Esophagus squamous epithelium (tissue), 5 donors: ENCODE data around the gene RILPL1. TPM values are rescaled to one million over a fixed set of nuclear protein-coding genes. Genes with fewer than 3 reads are reported as not detected.
"Not testable (repeated sequence)": the region's sequence is repeated elsewhere in the genome, so short reads cannot be mapped to it uniquely, and the experiment has no call there.

Experiments
- DNase-seq: peaks from one replicate; lab custom pipeline; 2025; lab: John Stamatoyannopoulos, UW
- H3K27ac ChIP-seq, 4 donors: fragments of 200-600 bp; sonication (generic); one replicate each; pipeline ENCODE4 v1.5.1; 2016 to 2019; ENCODE audit warnings: mild to moderate bottlenecking in 1 of 4
- H3K27me3 ChIP-seq, 4 donors: fragments of 200-600 bp; sonication (generic); 1 replicate in 3 of 4; 2 replicates in 1 of 4; pipeline versions ENCODE4 v1.5.1 to v1.6.0; 2017 to 2021; ENCODE audit warnings: antibody characterized with exemption in 1 of 4
- H3K36me3 ChIP-seq, 3 donors: fragments of 200-600 bp; sonication (generic); one replicate each; pipeline ENCODE4 v1.5.1; 2016 to 2019
- H3K4me1 ChIP-seq, 3 donors: fragments of 200-600 bp; sonication (generic); one replicate each; pipeline ENCODE4 v1.5.1; 2017 to 2019
- H3K4me3 ChIP-seq, 4 donors: fragments of 200-600 bp; sonication (generic); 1 replicate in 3 of 4; 2 replicates in 1 of 4; pipeline ENCODE4 v1.5.1; 2016 to 2019; ENCODE audit warnings: mild to moderate bottlenecking in 2 of 4, moderate library complexity in 1 of 4
- H3K9me3 ChIP-seq, 3 donors: fragments of 200-600 bp; sonication (generic); one replicate each; pipeline ENCODE4 v1.5.1; 2016 to 2019
- POLR2A ChIP-seq, 4 donors: fragments of 450-650 bp; IDR thresholded peaks; one replicate each; pipeline ENCODE4 v1.6.1; 2017; ENCODE audit warnings: antibody characterized with exemption in 4 of 4, mild to moderate bottlenecking in 4 of 4, moderate library complexity in 3 of 4
- WGBS, 2 donors: methylation state at CpG; one replicate each; pipeline ENCODE4 v1.1.5; 2018; 5-methylcytosine and 5-hydroxymethylcytosine counted together
- intact Hi-C: fragments of 100-400 bp; cut with DNase I; formaldehyde crosslinking; loops from one replicate; pipeline ENCODE4 v1.15.0; 2022
- total RNA-seq, 4 donors: library from RNA; depleted of rRNA; stranded (reverse); fragments of >200 nt; gene quantifications; one replicate each; pipeline ENCODE4 v1.1.0, GENCODE V29; 2016
- TF ChIP-seq, protein P1 (sequence below), 6 experiments: fragments of 450-650 bp in 4 of 6; fragments of 200-600 bp in 2 of 6; sonication (generic) in 2 of 6; IDR thresholded peaks; one replicate each; pipeline ENCODE4 v1.5.1; 2016 to 2019; ENCODE audit warnings: antibody characterized with exemption in 6 of 6, mild to moderate bottlenecking in 4 of 6, moderate library complexity in 4 of 6
- donor health status: DM: yes; HTN: yes; CAD: no.

RILPL1 gene
- total RNA-seq, 4 donors from 2014 or later, result 4.6 to 14.5 (median 7.0) TPM

DNA sequence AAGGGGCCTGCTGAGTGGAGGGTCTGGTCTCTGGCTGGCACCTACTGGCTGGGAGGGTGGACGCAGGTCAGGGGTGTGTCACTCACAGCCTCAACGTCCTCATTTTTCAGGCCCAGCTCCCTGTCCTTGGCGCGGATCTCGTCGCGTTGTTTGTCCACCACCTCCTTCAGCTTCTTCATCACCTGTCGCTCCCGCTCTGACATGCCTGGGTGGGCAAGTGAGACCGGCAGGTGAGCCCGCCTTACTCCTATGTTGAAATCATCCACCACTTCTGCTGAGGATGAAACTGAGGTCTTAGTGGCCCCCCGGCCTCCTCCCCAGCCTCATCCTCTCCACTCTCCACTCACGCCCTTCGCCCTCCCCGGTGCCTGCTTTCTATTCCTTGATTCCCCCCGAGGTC, 34.2 kb downstream of the RILPL1 start:
- Histone ChIP-seq H3K27ac (no peak overlapping the region), H3K36me3 (peaks cover 0 to 53% (median 4%) of the 10 kb centered on the region in 3 donors), H3K4me1 (no peaks in the 10 kb centered on the region), H3K9me3 (no peaks in the 10 kb centered on the region), H3K27me3 (no peaks in the 10 kb centered on the region), H3K4me3 (no peak overlapping the region)
- intact Hi-C loops, result no loop called here
- DNase-seq, result no peak
- TF ChIP-seq, protein P1, sequence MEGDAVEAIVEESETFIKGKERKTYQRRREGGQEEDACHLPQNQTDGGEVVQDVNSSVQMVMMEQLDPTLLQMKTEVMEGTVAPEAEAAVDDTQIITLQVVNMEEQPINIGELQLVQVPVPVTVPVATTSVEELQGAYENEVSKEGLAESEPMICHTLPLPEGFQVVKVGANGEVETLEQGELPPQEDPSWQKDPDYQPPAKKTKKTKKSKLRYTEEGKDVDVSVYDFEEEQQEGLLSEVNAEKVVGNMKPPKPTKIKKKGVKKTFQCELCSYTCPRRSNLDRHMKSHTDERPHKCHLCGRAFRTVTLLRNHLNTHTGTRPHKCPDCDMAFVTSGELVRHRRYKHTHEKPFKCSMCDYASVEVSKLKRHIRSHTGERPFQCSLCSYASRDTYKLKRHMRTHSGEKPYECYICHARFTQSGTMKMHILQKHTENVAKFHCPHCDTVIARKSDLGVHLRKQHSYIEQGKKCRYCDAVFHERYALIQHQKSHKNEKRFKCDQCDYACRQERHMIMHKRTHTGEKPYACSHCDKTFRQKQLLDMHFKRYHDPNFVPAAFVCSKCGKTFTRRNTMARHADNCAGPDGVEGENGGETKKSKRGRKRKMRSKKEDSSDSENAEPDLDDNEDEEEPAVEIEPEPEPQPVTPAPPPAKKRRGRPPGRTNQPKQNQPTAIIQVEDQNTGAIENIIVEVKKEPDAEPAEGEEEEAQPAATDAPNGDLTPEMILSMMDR (IDR thresholded peaks at IDR 0.05), result no peak
- no peak for TF ChIP-seq POLR2A (IDR thresholded peaks at IDR 0.05)
- 89 to 90% methylated on average over 14 to 16 of the region's 16 CpGs for WGBS, 2 donors

DNA sequence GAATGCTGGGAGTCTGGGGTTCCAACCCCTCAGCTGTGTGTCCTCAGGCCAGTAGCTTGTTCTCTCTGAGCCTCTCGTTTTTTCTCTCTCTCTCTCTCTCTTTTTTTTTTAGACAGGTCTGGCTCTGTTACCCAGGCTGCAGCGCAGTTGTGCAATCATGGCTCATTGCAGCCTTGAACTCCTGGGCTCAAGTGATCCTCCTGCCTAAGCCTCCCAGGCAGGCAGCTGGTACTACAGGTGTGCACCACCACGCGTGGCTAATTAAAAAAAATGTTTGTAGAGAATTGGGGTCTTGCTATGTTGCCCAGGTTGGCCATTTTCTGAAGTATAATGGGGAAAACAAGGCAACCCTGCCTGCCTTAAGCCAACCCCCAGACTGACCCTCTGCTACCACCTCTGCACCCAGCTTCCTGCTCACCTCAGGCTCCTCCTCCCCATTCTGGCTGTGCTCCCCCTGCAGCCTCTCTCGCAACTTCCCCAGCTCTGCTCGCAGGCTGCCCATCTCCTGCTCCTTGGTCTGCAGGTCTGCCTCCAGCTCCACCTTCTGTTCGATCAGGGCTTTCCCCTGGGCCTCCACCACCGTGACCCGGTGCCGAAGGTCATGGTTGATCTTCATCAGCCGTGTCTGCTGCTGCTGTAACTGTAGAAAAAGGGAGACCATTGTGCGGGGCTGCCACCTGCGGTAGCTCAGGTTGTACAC, 35.2 kb downstream of the RILPL1 start:
- intact Hi-C loops, result no loop called here
- Histone ChIP-seq H3K4me1 (no peaks in the 10 kb centered on the region), H3K27ac (no peak overlapping the region), H3K4me3 (no peak overlapping the region), H3K36me3 (peaks cover 0 to 60% (median 4%) of the 10 kb centered on the region in 3 donors), H3K27me3 (no peaks in the 10 kb centered on the region), H3K9me3 (no peaks in the 10 kb centered on the region)
- no peak for DNase-seq
- TF ChIP-seq POLR2A (IDR thresholded peaks at IDR 0.05), result no peak
- TF ChIP-seq, protein P1 (IDR thresholded peaks at IDR 0.05), result no peak
- WGBS, 2 donors, result 84 to 87% methylated on average over 12 of the region's 13 CpGs

DNA sequence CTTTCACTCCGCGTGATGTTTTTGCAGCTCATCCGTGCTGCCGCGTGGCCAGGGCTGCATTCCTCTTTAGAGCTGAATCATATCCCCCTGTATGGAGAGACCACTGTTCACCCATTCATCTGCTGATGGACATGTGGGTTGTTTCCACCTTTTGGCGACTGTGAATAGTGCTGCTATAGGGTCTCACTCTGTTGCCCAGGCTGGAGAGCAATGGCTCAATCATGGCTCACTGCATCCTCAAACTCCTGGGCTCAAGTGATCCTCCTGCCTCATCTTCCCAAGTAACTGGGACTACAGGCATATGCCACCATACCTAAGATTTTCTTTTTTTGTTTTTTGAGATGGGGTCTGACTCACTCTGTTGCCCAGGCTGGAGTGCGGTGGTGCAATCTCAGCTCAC, 36.5 kb downstream of the RILPL1 start:
- no peak for DNase-seq

DNA sequence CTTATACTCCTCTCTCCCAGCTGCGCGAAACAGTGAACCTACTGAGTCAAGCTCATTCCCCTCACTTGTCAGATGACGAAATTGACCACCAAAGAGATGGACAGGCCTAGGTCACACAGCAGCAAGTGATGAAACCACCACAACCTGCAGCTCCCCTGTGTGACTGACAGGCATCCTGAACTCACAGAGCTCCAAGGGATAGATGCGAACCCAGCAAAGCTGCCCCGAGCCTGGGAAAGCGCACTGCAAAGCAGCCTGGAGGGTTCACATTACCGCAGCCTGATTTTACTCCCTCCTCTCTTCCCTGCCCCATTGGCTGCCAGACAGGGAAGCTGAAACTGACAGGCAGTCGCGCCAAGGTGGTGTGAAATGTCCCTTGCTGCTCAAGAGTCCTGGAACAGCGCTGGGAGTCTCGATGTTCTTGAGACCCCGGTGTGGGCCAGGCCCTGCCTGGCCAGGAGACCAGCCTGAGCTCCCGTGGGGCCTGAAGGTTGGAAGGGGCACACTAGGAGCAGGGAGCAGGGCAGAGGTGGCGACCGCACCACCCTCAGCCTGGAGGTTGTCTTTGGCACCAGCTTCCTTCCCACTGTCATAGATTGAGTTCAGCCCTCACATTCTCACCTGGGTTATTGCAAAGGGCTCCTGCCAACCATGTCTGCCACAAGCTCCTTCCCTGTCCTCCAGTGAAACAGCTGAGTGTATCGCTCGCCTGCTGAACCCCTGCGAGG, 39.2 kb downstream of the RILPL1 start:
- Histone ChIP-seq H3K27ac (no peak overlapping the region), H3K4me1 (no peaks in the 10 kb centered on the region), H3K27me3 (no peaks in the 10 kb centered on the region), H3K36me3 (peaks cover 0 to 54% (median 4%) of the 10 kb centered on the region in 3 donors), H3K4me3 (no peak overlapping the region), H3K9me3 (no peaks in the 10 kb centered on the region)
- WGBS, 2 donors, result 90 to 100% methylated on average over 3 to 11 of the region's 18 CpGs
- no peak for TF ChIP-seq POLR2A (IDR thresholded peaks at IDR 0.05)
- TF ChIP-seq, protein P1 (IDR thresholded peaks at IDR 0.05), result no peak
- intact Hi-C loops, result no loop called here
- no peak for DNase-seq

More for the DNA sequence above, 36.5 kb downstream of the RILPL1 start:
- Histone ChIP-seq H3K27ac (no peak overlapping the region), H3K9me3 (no peaks in the 10 kb centered on the region), H3K4me3 (no peak overlapping the region), H3K36me3 (peaks cover 0 to 60% (median 4%) of the 10 kb centered on the region in 3 donors), H3K27me3 (no peaks in the 10 kb centered on the region), H3K4me1 (no peaks in the 10 kb centered on the region)
- TF ChIP-seq, protein P1 (IDR thresholded peaks at IDR 0.05), result no peak
- no peak for TF ChIP-seq POLR2A (IDR thresholded peaks at IDR 0.05)
- intact Hi-C loops, result no loop called here
- WGBS, 2 donors, result 95 to 96% methylated on average over 7 of the region's 7 CpGs

DNA sequence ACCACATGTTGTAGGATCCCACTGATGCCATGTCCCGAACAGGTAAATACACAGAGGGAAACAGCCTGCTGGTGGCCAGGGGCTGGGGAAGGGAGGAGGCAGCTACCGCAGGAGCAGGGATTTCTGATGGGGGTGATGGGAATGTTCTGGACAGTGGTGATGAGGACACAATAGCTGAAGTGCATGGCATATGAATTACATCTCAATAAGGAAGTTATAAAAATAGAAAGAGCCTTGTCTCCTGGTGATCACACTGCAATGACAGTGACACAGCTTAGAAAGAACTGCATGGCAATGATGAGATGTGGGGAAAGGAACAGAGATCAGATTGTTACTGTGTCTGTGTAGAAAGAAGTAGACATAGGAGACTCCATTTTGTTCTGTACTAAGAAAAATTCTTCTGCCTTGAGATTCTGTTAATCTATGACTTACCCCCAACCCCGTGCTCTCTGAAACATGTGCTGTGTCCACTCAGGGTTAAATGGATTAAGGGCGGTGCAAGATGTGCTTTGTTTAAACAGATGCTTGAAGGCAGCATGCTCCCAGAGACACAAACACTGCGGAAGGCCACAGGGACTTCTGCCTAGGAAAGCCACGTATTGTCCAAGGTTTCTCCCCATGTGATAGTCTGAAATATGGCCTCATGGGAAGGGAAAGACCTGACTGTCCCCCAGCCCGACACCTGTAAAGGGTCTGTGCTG, 41.0 kb downstream of the RILPL1 start:
- H3K4me1 ChIP-seq, intact Hi-C loops: not testable (repeated sequence)
- 80 to 94% methylated on average over 4 to 6 of the region's 7 CpGs for WGBS, 2 donors

More for the DNA sequence above, 41.0 kb downstream of the RILPL1 start:
- DNase-seq, H3K27ac ChIP-seq, H3K4me3 ChIP-seq, H3K27me3 ChIP-seq, H3K9me3 ChIP-seq: not testable (repeated sequence)
- peaks cover 0 to 36% (median 4%) of the 10 kb centered on the region in 3 donors for H3K36me3 ChIP-seq
